ENCODE results near the gene MYF6. TPM values are rescaled to one million over a fixed set of nuclear protein-coding genes. Genes with fewer than 3 reads are reported as not detected.
A peak's percentile ranks its signal among the peaks of the same experiment; 100 is the strongest.

Gene MYF6
- total RNA-seq, 2 experiments from 2014 or later, result not detected

GRCh38 chr12:80690513-80690912 lies 16.9 kb upstream of the MYF6 start:
- no peaks in the 10 kb centered on the region for H3K36me3 ChIP-seq (ENCODE audit: insufficient read depth, low read length)
- intact Hi-C loops (cut with micrococcal nuclease; ENCODE audit: unreplicated experiment), result no loop called here
- no peak overlapping the region for H3K4me3 ChIP-seq (ENCODE audit: low read depth, low read length, poor library complexity, severe bottlenecking)
- no peaks in the 10 kb centered on the region for H3K9me2 ChIP-seq (ENCODE audit: insufficient read depth, low read length)
- H3K79me2 ChIP-seq (ENCODE audit: insufficient read depth, low read depth, low read length), result no peaks in the 10 kb centered on the region
- POLR2A ChIA-PET, result interaction anchor here (0.6 to 1.0 kb wide), 3 partner anchors 9 to 78 kb away, joined by 4 read pairs; no protein-coding TSS in a partner anchor
- no peak overlapping the region for H3K4me2 ChIP-seq (ENCODE audit: low read length)
- peak; percentile 6 for DNase-seq (ENCODE audit: low spot score)
- no peaks in the 10 kb centered on the region for H4K20me1 ChIP-seq (ENCODE audit: insufficient read depth, low read length)
- H3K27ac ChIP-seq (ENCODE audit: low read depth, low read length, poor library complexity, severe bottlenecking), result no peak overlapping the region
- CTCF ChIA-PET (ENCODE audit: unreplicated experiment), result interaction anchor here (1.0 kb wide), 1 partner anchor 9 kb away, joined by 3 read pairs; no protein-coding TSS in a partner anchor
- peak overlapping the region; percentile 69; the same call in 1 of the 2 replicates for H2AFZ ChIP-seq (ENCODE audit: low read length)
- no TSS peak for BruUV-seq (replicated peaks)
- peaks cover 15% of the 10 kb centered on the region for H3K4me1 ChIP-seq (ENCODE audit: insufficient read depth, low read length, poor library complexity, severe bottlenecking)
- H3K9me3 ChIP-seq (ENCODE audit: low read length), result no peaks in the 10 kb centered on the region
- TF ChIP-seq EZH2phosphoT487 (IDR thresholded peaks at IDR 0.05; ENCODE audit: borderline replicate concordance, low read depth, low read length) (no peak), CTCF (conservative IDR thresholded peaks at IDR 0.05; ENCODE audit: low read length) (no peak)

- no TSS peak for BruUV-seq (replicated peaks)
- TF ChIP-seq CTCF (conservative IDR thresholded peaks at IDR 0.05; ENCODE audit: low read length) (no peak), EZH2phosphoT487 (IDR thresholded peaks at IDR 0.05; ENCODE audit: borderline replicate concordance, low read depth, low read length) (no peak)
- peak overlapping the region; percentile 21 for H3K4me3 ChIP-seq (ENCODE audit: low read depth, low read length, poor library complexity, severe bottlenecking)
- H3K36me3 ChIP-seq (ENCODE audit: insufficient read depth, low read length), result no peaks in the 10 kb centered on the region
- H3K4me1 ChIP-seq (ENCODE audit: insufficient read depth, low read length, poor library complexity, severe bottlenecking), result peaks cover 15% of the 10 kb centered on the region
- POLR2A ChIA-PET, result no interaction called here
- peak; percentile 36 for DNase-seq (ENCODE audit: low spot score)
- CTCF ChIA-PET (ENCODE audit: unreplicated experiment), result no interaction called here
- H2AFZ ChIP-seq (ENCODE audit: low read length), result peak overlapping the region; percentile 69
- no peaks in the 10 kb centered on the region for H3K79me2 ChIP-seq (ENCODE audit: insufficient read depth, low read depth, low read length)
- H3K27ac ChIP-seq (ENCODE audit: low read depth, low read length, poor library complexity, severe bottlenecking), result peak overlapping the region; percentile 16
- intact Hi-C loops (cut with micrococcal nuclease; ENCODE audit: unreplicated experiment), result no loop called here
- no peaks in the 10 kb centered on the region for H4K20me1 ChIP-seq (ENCODE audit: insufficient read depth, low read length)
- peak overlapping the region; percentile 52 for H3K4me2 ChIP-seq (ENCODE audit: low read length)
- H3K9me2 ChIP-seq (ENCODE audit: insufficient read depth, low read length), result no peaks in the 10 kb centered on the region
- no peaks in the 10 kb centered on the region for H3K9me3 ChIP-seq (ENCODE audit: low read length)
Observed at GRCh38 chr12:80692114-80692513, 15.3 kb upstream of the MYF6 start.

GRCh38 chr12:80697270-80697887 lies 10.1 kb upstream of the MYF6 start:
- no peak overlapping the region for H3K27ac ChIP-seq (ENCODE audit: low read depth, low read length, poor library complexity, severe bottlenecking)
- intact Hi-C loops (cut with micrococcal nuclease; ENCODE audit: unreplicated experiment), result no loop called here
- H3K9me3 ChIP-seq (ENCODE audit: low read length), result no peaks in the 10 kb centered on the region
- ChIA-PET CTCF (ENCODE audit: unreplicated experiment) (no interaction called here), POLR2A (no interaction called here)
- no peaks in the 10 kb centered on the region for H3K79me2 ChIP-seq (ENCODE audit: insufficient read depth, low read depth, low read length)
- H3K36me3 ChIP-seq (ENCODE audit: insufficient read depth, low read length), result no peaks in the 10 kb centered on the region
- BruUV-seq (replicated peaks), result no TSS peak
- H4K20me1 ChIP-seq (ENCODE audit: insufficient read depth, low read length), result no peaks in the 10 kb centered on the region
- DNase-seq (ENCODE audit: low spot score), result no peak
- no peak overlapping the region for H3K4me2 ChIP-seq (ENCODE audit: low read length)
- H2AFZ ChIP-seq (ENCODE audit: low read length), result no peak overlapping the region
- H3K4me1 ChIP-seq (ENCODE audit: insufficient read depth, low read length, poor library complexity, severe bottlenecking), result peaks cover 8% of the 10 kb centered on the region
- H3K4me3 ChIP-seq (ENCODE audit: low read depth, low read length, poor library complexity, severe bottlenecking), result no peak overlapping the region
- TF ChIP-seq CTCF (conservative IDR thresholded peaks at IDR 0.05; ENCODE audit: low read length) (no peak), EZH2phosphoT487 (IDR thresholded peaks at IDR 0.05; ENCODE audit: borderline replicate concordance, low read depth, low read length) (no peak)
- no peaks in the 10 kb centered on the region for H3K9me2 ChIP-seq (ENCODE audit: insufficient read depth, low read length)

Data from OCI-LY7 (cell line).